GM04504 (cell line): ENCODE results near the gene ARMC6.

Source experiments
- DNase-seq: peaks from one replicate; pipeline ENCODE4 v3.0.0-alpha.2; 2012; ENCODE audit warnings: low read depth

ARMC6 gene

GRCh38 chr19:19107654-19108053, 74.3 kb downstream of the ARMC6 start:
- no peak for DNase-seq
